Ascending aorta (tissue), 2 donors: ENCODE data around the gene NOC4L. TPM values are rescaled to one million over a fixed set of nuclear protein-coding genes. Genes with fewer than 3 reads are reported as not detected.

Source experiments
- DNase-seq, 2 donors: peaks; one replicate each; pipeline ENCODE4 v3.0.0-alpha.2; 2019; ENCODE audit warnings: low spot score in 2 of 2
- H3K27ac ChIP-seq, 2 donors: fragments of 200-600 bp; sonication (generic); one replicate each; pipeline ENCODE4 v1.5.1; 2016 to 2017; ENCODE audit warnings: mild to moderate bottlenecking in 1 of 2
- H3K27me3 ChIP-seq: fragments of 200-600 bp; sonication (generic); one replicate; pipeline ENCODE4 v1.5.1; 2017
- H3K36me3 ChIP-seq, 2 donors: fragments of 200-600 bp; sonication (generic); one replicate each; pipeline ENCODE4 v1.5.1; 2016
- H3K4me1 ChIP-seq, 2 donors: fragments of 200-600 bp; sonication (generic); one replicate each; pipeline ENCODE4 v1.5.1; 2016 to 2017; ENCODE audit warnings: mild to moderate bottlenecking in 1 of 2
- H3K4me3 ChIP-seq, 2 donors: fragments of 200-600 bp; sonication (generic); one replicate each; pipeline ENCODE4 v1.5.1; 2016 to 2017; ENCODE audit warnings: mild to moderate bottlenecking in 1 of 2
- H3K9me3 ChIP-seq, 2 donors: fragments of 200-600 bp; sonication (generic); one replicate each; pipeline ENCODE4 v1.5.1; 2016
- intact Hi-C: fragments of 100-400 bp; cut with DNase I; formaldehyde crosslinking; loops from one replicate; pipeline ENCODE4 v1.15.1; 2023
- total RNA-seq: library from RNA; depleted of rRNA; stranded (reverse); fragments of >200 nt; gene quantifications from one replicate; pipeline ENCODE4 v1.1.0, GENCODE V29; 2016
- TF ChIP-seq, protein P1 (sequence below), 3 experiments: fragments of 200-600 bp in 2 of 3; fragments of 450-650 bp in 1 of 3; sonication (generic) in 2 of 3; IDR thresholded peaks; one replicate each; pipeline ENCODE4 v1.5.1; 2016 to 2019; ENCODE audit warnings: antibody characterized with exemption in 3 of 3, mild to moderate bottlenecking in 1 of 3, moderate library complexity in 1 of 3

NOC4L gene
- total RNA-seq, 1 donor from 2014 or later, result 9.2 TPM

DNA sequence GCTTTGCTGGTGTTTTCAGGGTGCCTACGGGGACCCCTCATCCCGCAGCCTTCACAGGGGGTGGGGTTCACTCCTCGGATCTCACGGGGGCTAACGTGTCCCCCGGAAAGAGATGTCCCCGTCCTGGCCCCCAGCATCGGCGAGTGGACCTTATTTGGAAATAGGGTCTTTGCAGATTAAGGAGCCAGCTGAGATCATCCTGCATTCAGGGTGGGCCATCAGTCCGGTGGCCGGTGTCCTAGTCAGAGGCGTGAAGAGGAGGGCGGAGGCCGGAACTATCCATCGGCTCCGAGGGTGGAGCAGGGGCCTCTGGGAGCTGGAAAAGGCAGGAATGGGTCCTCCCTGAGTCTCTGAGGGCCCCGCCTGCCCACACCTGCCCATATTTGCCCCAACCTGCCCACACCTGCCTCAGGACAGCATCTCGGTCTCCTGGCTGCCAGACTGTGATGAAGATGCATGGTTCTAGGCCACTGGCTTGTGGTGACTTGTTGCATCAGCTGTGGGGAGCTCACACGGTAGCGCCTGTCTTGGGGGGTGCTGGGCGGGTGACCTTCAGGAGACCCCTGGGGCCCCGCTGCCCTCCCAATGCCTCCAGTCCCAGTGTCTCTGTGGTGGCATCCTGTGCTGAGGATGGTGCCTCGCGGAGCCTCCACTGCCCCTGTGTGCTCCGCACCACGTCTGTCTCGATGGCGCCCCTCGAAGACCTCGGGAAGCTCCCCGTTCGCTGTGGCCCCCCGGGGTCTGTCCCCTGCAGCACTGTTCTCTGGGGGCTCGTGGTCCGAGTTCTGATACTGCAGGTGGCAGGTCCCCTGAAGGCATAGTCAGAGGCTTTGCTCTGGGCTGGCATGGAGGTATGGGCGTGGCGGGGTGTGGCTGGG is 14.7 kb downstream of the NOC4L start:
- DNase-seq, result no peak

GRCh38 chr12:132159555-132160003 is 15.3 kb downstream of the NOC4L start:
- intact Hi-C loops, result no loop called here
- TF ChIP-seq, protein P1, sequence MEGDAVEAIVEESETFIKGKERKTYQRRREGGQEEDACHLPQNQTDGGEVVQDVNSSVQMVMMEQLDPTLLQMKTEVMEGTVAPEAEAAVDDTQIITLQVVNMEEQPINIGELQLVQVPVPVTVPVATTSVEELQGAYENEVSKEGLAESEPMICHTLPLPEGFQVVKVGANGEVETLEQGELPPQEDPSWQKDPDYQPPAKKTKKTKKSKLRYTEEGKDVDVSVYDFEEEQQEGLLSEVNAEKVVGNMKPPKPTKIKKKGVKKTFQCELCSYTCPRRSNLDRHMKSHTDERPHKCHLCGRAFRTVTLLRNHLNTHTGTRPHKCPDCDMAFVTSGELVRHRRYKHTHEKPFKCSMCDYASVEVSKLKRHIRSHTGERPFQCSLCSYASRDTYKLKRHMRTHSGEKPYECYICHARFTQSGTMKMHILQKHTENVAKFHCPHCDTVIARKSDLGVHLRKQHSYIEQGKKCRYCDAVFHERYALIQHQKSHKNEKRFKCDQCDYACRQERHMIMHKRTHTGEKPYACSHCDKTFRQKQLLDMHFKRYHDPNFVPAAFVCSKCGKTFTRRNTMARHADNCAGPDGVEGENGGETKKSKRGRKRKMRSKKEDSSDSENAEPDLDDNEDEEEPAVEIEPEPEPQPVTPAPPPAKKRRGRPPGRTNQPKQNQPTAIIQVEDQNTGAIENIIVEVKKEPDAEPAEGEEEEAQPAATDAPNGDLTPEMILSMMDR (IDR thresholded peaks at IDR 0.05), result no peak

More for the DNA sequence above, 14.7 kb downstream of the NOC4L start:
- Histone ChIP-seq H3K4me1 (peaks cover 4 to 6% of the 10 kb centered on the region in 2 donors), H3K4me3 (no peak overlapping the region), H3K27me3 (no peaks in the 10 kb centered on the region), H3K9me3 (no peaks in the 10 kb centered on the region), H3K27ac (no peak overlapping the region), H3K36me3 (peaks cover 5 to 14% of the 10 kb centered on the region in 2 donors)
- intact Hi-C loops, result no loop called here
- TF ChIP-seq, protein P1 (IDR thresholded peaks at IDR 0.05), result no peak

DNA sequence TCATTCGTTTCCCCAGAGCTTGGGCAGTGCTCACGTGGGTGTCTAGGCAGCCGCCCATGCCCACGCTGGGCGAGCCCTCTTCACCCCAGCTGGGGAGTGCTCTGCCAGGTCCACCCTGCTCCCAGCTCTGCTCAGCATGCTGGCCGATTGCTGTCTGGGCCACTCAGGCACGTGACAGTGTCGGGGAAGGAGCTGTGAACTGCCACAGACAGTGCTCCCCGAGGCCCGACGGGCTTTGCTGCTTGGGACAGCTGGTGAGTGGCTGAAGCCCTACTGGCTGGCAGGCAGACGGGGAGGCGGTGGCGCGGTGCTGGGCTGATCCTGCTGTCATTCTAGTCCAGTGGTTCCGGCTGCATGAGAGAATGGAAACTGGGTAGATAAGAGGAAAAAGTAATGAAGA is 15.8 kb downstream of the NOC4L start:
- Histone ChIP-seq H3K4me3 (no peak overlapping the region), H3K4me1 (peaks cover 4 to 6% of the 10 kb centered on the region in 2 donors), H3K36me3 (peaks cover 5 to 14% of the 10 kb centered on the region in 2 donors), H3K27me3 (no peaks in the 10 kb centered on the region), H3K27ac (no peak overlapping the region), H3K9me3 (no peaks in the 10 kb centered on the region)
- intact Hi-C loops, result no loop called here
- no peak for DNase-seq
- TF ChIP-seq, protein P1 (IDR thresholded peaks at IDR 0.05), result no peak

More at GRCh38 chr12:132159555-132160003, 15.3 kb downstream of the NOC4L start:
- Histone ChIP-seq H3K36me3 (peaks cover 5 to 14% of the 10 kb centered on the region in 2 donors), H3K27me3 (no peaks in the 10 kb centered on the region), H3K27ac (no peak overlapping the region), H3K9me3 (no peaks in the 10 kb centered on the region), H3K4me3 (no peak overlapping the region), H3K4me1 (peaks cover 4 to 6% of the 10 kb centered on the region in 2 donors)
- DNase-seq, result no peak

DNA sequence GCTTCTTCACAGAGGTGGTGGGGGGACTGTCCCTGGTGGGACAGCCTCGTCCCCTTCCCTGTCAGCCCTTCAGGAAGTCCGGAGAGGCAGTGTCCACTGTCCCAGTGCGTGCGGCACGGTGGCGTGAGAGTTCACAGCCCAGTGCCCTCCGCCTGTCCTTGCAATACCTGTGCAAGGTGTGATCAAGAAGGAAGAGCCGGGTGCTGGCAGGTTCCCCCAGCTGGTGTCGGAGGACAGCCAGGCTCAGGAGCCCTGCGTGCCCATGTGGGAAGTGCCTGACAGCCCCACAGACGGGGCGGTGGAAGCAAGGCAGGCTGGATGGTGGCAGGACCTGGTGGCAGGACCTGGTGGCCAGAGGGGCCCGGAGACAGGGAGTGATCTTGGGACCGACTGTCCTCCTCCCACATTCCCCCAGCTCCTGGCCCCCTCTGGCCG is 16.4 kb downstream of the NOC4L start:
- TF ChIP-seq, protein P1 (IDR thresholded peaks at IDR 0.05), result no peak
- H3K27ac ChIP-seq, result no peak overlapping the region
- H3K4me3 ChIP-seq, result no peak overlapping the region
- H3K36me3 ChIP-seq, result peaks cover 5 to 14% of the 10 kb centered on the region in 2 donors
- H3K4me1 ChIP-seq, result peaks cover 4 to 6% of the 10 kb centered on the region in 2 donors
- intact Hi-C loops, result no loop called here
- no peaks in the 10 kb centered on the region for H3K9me3 ChIP-seq
- H3K27me3 ChIP-seq, result no peaks in the 10 kb centered on the region
- DNase-seq, result no peak

DNA sequence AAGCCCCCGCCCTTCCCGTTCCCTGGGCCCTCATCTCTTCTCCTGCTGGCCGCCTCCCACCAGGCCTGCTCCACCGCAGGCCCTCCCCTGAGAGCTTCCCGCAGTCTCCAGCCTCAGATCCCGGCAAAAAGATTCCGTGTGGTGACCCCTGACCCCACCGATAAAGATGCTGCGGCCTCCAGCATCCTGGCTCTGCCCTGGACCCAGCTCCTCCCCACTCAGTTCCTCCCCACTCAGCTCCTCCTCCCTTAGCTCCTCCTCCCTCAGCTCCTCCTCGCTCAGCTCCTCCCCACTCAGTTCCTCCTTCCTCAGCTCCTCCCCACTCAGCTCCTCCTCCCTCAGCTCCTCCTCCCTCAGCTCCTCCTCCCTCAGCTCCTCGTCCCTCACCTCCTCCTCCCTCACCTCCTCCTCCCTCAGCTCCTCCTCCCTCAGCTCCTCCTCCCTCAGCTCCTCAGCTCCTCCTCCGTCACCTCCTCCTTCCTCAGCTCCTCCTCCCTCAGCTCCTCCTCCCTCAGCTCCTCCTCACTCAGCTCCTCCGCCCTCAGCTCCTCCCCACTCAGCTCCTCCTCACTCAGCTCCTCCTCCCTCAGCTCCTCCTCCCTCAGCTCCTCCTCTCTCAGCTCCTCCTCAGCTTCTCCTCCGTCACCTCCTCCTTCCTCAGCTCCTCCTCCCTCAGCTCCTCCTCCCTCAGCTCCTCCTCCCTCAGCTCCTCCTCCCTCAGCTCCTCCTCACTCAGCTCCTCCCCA is 17.0 kb downstream of the NOC4L start:
- TF ChIP-seq, protein P1 (IDR thresholded peaks at IDR 0.05), result no peak
- DNase-seq, result no peak

More for the DNA sequence above, 17.0 kb downstream of the NOC4L start:
- Histone ChIP-seq H3K4me3 (no peak overlapping the region), H3K4me1 (peaks cover 4 to 6% of the 10 kb centered on the region in 2 donors), H3K9me3 (no peaks in the 10 kb centered on the region), H3K27me3 (no peaks in the 10 kb centered on the region), H3K27ac (no peak overlapping the region), H3K36me3 (peaks cover 5 to 14% of the 10 kb centered on the region in 2 donors)
- intact Hi-C loops, result no loop called here
